Measurements from ENCODE around the gene RELN.
A peak's percentile ranks its signal among the peaks of the same experiment; 100 is the strongest.
"Not testable (repeated sequence)": the region's sequence is repeated elsewhere in the genome, so short reads cannot be mapped to it uniquely, and the experiment has no call there.

RELN gene

GRCh38 chr7:103989200-103989784 lies at the start of gene RELN:
TSS of gene RELN (minus strand) at chr7:103989658. CDS start at chr7:103989356, 302 bp downstream.
- Histone ChIP-seq H3K27me3 (ENCODE audit: control insufficient read depth, insufficient read depth, low read length) (peaks cover 6% of the 10 kb centered on the region), H3K27ac (ENCODE audit: low read depth, low read length) (no peak within 1 kb of the TSS), H3K4me1 (ENCODE audit: control insufficient read depth, insufficient read depth, low read length) (no peaks in the 10 kb centered on the region), H3K36me3 (ENCODE audit: control insufficient read depth, insufficient read depth, low read length) (no peaks in the 10 kb centered on the region), H3K9ac (ENCODE audit: low read length) (no peak within 1 kb of the TSS), H3K4me3 (ENCODE audit: low read length) (peak within 1 kb of the TSS; percentile 51)

GRCh38 chr7:104038136-104038535 lies 48.7 kb upstream of the RELN start:
- no peaks in the 10 kb centered on the region for H3K36me3 ChIP-seq (ENCODE audit: control insufficient read depth, insufficient read depth, low read length)
- no peaks in the 10 kb centered on the region for H3K27me3 ChIP-seq (ENCODE audit: control insufficient read depth, insufficient read depth, low read length)
- no peak overlapping the region for H3K4me3 ChIP-seq (ENCODE audit: low read length)
- no peak overlapping the region for H3K27ac ChIP-seq (ENCODE audit: low read depth, low read length)
- H3K4me1 ChIP-seq (ENCODE audit: control insufficient read depth, insufficient read depth, low read length), result no peaks in the 10 kb centered on the region
- no peak overlapping the region for H3K9ac ChIP-seq (ENCODE audit: low read length)

- H3K36me3 ChIP-seq (ENCODE audit: control insufficient read depth, insufficient read depth, low read length); H3K4me1 ChIP-seq (ENCODE audit: control insufficient read depth, insufficient read depth, low read length): not testable (repeated sequence)
These were observed 47.4 kb upstream of the RELN start for GRCh38 chr7:104036889-104037288.

GRCh38 chr7:104035351-104035750 lies 45.9 kb upstream of the RELN start:
- no peaks in the 10 kb centered on the region for H3K27me3 ChIP-seq (ENCODE audit: control insufficient read depth, insufficient read depth, low read length)
- H3K9ac ChIP-seq (ENCODE audit: low read length), result no peak overlapping the region
- no peak overlapping the region for H3K27ac ChIP-seq (ENCODE audit: low read depth, low read length)
- H3K4me1 ChIP-seq (ENCODE audit: control insufficient read depth, insufficient read depth, low read length), result no peaks in the 10 kb centered on the region
- H3K36me3 ChIP-seq (ENCODE audit: control insufficient read depth, insufficient read depth, low read length), result no peaks in the 10 kb centered on the region
- no peak overlapping the region for H3K4me3 ChIP-seq (ENCODE audit: low read length)

More at GRCh38 chr7:104036889-104037288, 47.4 kb upstream of the RELN start:
- not testable (repeated sequence) for H3K4me3 ChIP-seq (ENCODE audit: low read length); H3K9ac ChIP-seq (ENCODE audit: low read length); H3K27me3 ChIP-seq (ENCODE audit: control insufficient read depth, insufficient read depth, low read length); H3K27ac ChIP-seq (ENCODE audit: low read depth, low read length)

GRCh38 chr7:104034679-104035078 lies 45.2 kb upstream of the RELN start:
- H3K9ac ChIP-seq (ENCODE audit: low read length), result no peak overlapping the region
- H3K36me3 ChIP-seq (ENCODE audit: control insufficient read depth, insufficient read depth, low read length), result no peaks in the 10 kb centered on the region
- H3K27ac ChIP-seq (ENCODE audit: low read depth, low read length), result no peak overlapping the region
- no peaks in the 10 kb centered on the region for H3K4me1 ChIP-seq (ENCODE audit: control insufficient read depth, insufficient read depth, low read length)
- no peaks in the 10 kb centered on the region for H3K27me3 ChIP-seq (ENCODE audit: control insufficient read depth, insufficient read depth, low read length)
- H3K4me3 ChIP-seq (ENCODE audit: low read length), result no peak overlapping the region

- Histone ChIP-seq H3K4me1 (ENCODE audit: control insufficient read depth, insufficient read depth, low read length) (no peaks in the 10 kb centered on the region), H3K27ac (ENCODE audit: low read depth, low read length) (no peak overlapping the region), H3K36me3 (ENCODE audit: control insufficient read depth, insufficient read depth, low read length) (no peaks in the 10 kb centered on the region), H3K4me3 (ENCODE audit: low read length) (no peak overlapping the region), H3K27me3 (ENCODE audit: control insufficient read depth, insufficient read depth, low read length) (no peaks in the 10 kb centered on the region), H3K9ac (ENCODE audit: low read length) (no peak overlapping the region)
These were observed 44.4 kb upstream of the RELN start for GRCh38 chr7:104033837-104034236.

- H3K4me3 ChIP-seq (ENCODE audit: low read length), result no peak overlapping the region
- no peaks in the 10 kb centered on the region for H3K4me1 ChIP-seq (ENCODE audit: control insufficient read depth, insufficient read depth, low read length)
- H3K9ac ChIP-seq (ENCODE audit: low read length), result no peak overlapping the region
- no peak overlapping the region for H3K27ac ChIP-seq (ENCODE audit: low read depth, low read length)
- H3K27me3 ChIP-seq (ENCODE audit: control insufficient read depth, insufficient read depth, low read length), result no peaks in the 10 kb centered on the region
- H3K36me3 ChIP-seq (ENCODE audit: control insufficient read depth, insufficient read depth, low read length), result no peaks in the 10 kb centered on the region
These were observed 43.0 kb upstream of the RELN start for GRCh38 chr7:104032486-104032885.

GRCh38 chr7:104029765-104030164 lies 40.3 kb upstream of the RELN start:
- Histone ChIP-seq H3K36me3 (ENCODE audit: control insufficient read depth, insufficient read depth, low read length) (no peaks in the 10 kb centered on the region), H3K27me3 (ENCODE audit: control insufficient read depth, insufficient read depth, low read length) (no peaks in the 10 kb centered on the region), H3K9ac (ENCODE audit: low read length) (no peak overlapping the region), H3K4me1 (ENCODE audit: control insufficient read depth, insufficient read depth, low read length) (no peaks in the 10 kb centered on the region), H3K4me3 (ENCODE audit: low read length) (no peak overlapping the region), H3K27ac (ENCODE audit: low read depth, low read length) (no peak overlapping the region)

- H3K36me3 ChIP-seq (ENCODE audit: control insufficient read depth, insufficient read depth, low read length), result no peaks in the 10 kb centered on the region
- no peak overlapping the region for H3K4me3 ChIP-seq (ENCODE audit: low read length)
- H3K27me3 ChIP-seq (ENCODE audit: control insufficient read depth, insufficient read depth, low read length), result no peaks in the 10 kb centered on the region
- no peak overlapping the region for H3K9ac ChIP-seq (ENCODE audit: low read length)
- no peak overlapping the region for H3K27ac ChIP-seq (ENCODE audit: low read depth, low read length)
- H3K4me1 ChIP-seq (ENCODE audit: control insufficient read depth, insufficient read depth, low read length), result no peaks in the 10 kb centered on the region
These were observed 35.2 kb upstream of the RELN start for GRCh38 chr7:104024632-104025031.

GRCh38 chr7:104023100-104023499 lies 33.6 kb upstream of the RELN start:
- H3K4me3 ChIP-seq (ENCODE audit: low read length), result no peak overlapping the region
- H3K9ac ChIP-seq (ENCODE audit: low read length), result no peak overlapping the region
- no peak overlapping the region for H3K27ac ChIP-seq (ENCODE audit: low read depth, low read length)

GRCh38 chr7:104018425-104018824 lies 29.0 kb upstream of the RELN start:
- Histone ChIP-seq H3K4me1 (ENCODE audit: control insufficient read depth, insufficient read depth, low read length) (no peaks in the 10 kb centered on the region), H3K27ac (ENCODE audit: low read depth, low read length) (no peak overlapping the region), H3K36me3 (ENCODE audit: control insufficient read depth, insufficient read depth, low read length) (no peaks in the 10 kb centered on the region), H3K27me3 (ENCODE audit: control insufficient read depth, insufficient read depth, low read length) (no peaks in the 10 kb centered on the region), H3K4me3 (ENCODE audit: low read length) (no peak overlapping the region), H3K9ac (ENCODE audit: low read length) (no peak overlapping the region)

More at GRCh38 chr7:104023100-104023499, 33.6 kb upstream of the RELN start:
- Histone ChIP-seq H3K36me3 (ENCODE audit: control insufficient read depth, insufficient read depth, low read length) (no peaks in the 10 kb centered on the region), H3K4me1 (ENCODE audit: control insufficient read depth, insufficient read depth, low read length) (no peaks in the 10 kb centered on the region), H3K27me3 (ENCODE audit: control insufficient read depth, insufficient read depth, low read length) (no peaks in the 10 kb centered on the region)

- H3K9ac ChIP-seq (ENCODE audit: low read length), result no peak overlapping the region
These were observed 27.5 kb upstream of the RELN start for GRCh38 chr7:104017001-104017400.

GRCh38 chr7:104012835-104013234 lies 23.4 kb upstream of the RELN start:
- Histone ChIP-seq H3K4me1 (ENCODE audit: control insufficient read depth, insufficient read depth, low read length) (no peaks in the 10 kb centered on the region), H3K9ac (ENCODE audit: low read length) (no peak overlapping the region), H3K27ac (ENCODE audit: low read depth, low read length) (no peak overlapping the region), H3K27me3 (ENCODE audit: control insufficient read depth, insufficient read depth, low read length) (no peaks in the 10 kb centered on the region), H3K4me3 (ENCODE audit: low read length) (no peak overlapping the region), H3K36me3 (ENCODE audit: control insufficient read depth, insufficient read depth, low read length) (no peaks in the 10 kb centered on the region)

More at GRCh38 chr7:104017001-104017400, 27.5 kb upstream of the RELN start:
- no peaks in the 10 kb centered on the region for H3K27me3 ChIP-seq (ENCODE audit: control insufficient read depth, insufficient read depth, low read length)
- no peak overlapping the region for H3K27ac ChIP-seq (ENCODE audit: low read depth, low read length)
- no peak overlapping the region for H3K4me3 ChIP-seq (ENCODE audit: low read length)
- H3K36me3 ChIP-seq (ENCODE audit: control insufficient read depth, insufficient read depth, low read length), result no peaks in the 10 kb centered on the region
- H3K4me1 ChIP-seq (ENCODE audit: control insufficient read depth, insufficient read depth, low read length), result no peaks in the 10 kb centered on the region

Measured in rectal smooth muscle tissue (tissue), 1 donor.